ENCODE data around the gene ABAT. TPM values are rescaled to one million over a fixed set of nuclear protein-coding genes. Genes with fewer than 3 reads are reported as not detected.

ABAT gene
- total RNA-seq, 1 donor from 2014 or later: 2.6 TPM

DNA sequence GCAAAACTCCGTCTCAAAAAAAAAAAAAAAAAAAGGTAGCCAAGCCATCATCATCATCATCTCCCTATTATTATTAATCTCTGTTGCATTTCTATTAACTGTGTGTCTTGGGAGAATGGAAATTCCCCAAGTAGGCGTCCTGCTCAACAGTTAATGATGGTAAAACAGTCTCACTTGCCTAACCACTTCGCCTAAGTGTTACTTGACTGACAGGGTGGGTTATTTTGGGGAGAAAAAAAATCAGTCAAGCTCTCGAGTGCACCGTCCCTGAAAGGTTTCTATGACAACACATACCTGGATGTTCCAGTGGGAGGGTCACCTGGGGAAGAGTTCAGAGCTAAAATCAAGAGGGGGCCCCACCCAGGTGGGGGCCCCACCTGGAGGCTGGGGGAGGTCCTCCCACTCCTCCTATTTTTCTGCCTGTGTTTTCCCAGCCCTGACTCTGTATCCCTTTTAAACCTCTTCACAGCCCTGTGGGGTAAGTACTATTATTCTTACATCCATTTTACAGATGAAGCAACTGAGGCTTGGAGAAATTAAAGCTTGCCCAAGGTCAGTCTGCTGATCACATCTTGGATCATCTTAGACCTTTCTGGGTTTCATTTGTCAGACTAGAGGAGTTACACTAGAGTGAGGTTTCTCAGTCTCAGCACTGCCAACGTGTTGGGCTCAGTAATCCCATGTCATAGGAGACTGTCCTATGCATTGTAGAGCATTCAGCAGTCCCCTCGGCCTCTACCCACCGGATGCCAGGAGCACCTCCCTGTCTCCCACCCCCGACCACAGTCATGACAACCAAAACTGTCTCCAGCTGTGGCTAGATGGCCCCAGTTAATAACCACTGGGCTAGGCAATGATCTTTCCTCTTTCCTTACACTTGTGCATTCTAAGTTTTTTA is 11.0 kb upstream of the ABAT start:
- Histone ChIP-seq H3K27me3 (ENCODE audit: control insufficient read depth, insufficient read depth, low read length) (peaks cover 2% of the 10 kb centered on the region), H3K36me3 (ENCODE audit: control insufficient read depth, insufficient read depth, low read length) (no peaks in the 10 kb centered on the region), H3K4me3 (ENCODE audit: low read depth, low read length) (no peak overlapping the region)
- DNase-seq (ENCODE audit: low read depth): no peak
- no peak for FAIRE-seq
- TF ChIP-seq, protein P1, sequence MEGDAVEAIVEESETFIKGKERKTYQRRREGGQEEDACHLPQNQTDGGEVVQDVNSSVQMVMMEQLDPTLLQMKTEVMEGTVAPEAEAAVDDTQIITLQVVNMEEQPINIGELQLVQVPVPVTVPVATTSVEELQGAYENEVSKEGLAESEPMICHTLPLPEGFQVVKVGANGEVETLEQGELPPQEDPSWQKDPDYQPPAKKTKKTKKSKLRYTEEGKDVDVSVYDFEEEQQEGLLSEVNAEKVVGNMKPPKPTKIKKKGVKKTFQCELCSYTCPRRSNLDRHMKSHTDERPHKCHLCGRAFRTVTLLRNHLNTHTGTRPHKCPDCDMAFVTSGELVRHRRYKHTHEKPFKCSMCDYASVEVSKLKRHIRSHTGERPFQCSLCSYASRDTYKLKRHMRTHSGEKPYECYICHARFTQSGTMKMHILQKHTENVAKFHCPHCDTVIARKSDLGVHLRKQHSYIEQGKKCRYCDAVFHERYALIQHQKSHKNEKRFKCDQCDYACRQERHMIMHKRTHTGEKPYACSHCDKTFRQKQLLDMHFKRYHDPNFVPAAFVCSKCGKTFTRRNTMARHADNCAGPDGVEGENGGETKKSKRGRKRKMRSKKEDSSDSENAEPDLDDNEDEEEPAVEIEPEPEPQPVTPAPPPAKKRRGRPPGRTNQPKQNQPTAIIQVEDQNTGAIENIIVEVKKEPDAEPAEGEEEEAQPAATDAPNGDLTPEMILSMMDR (IDR thresholded peaks at IDR 0.05; ENCODE audit: insufficient read depth, low read length, severe bottlenecking): no peak

DNA sequence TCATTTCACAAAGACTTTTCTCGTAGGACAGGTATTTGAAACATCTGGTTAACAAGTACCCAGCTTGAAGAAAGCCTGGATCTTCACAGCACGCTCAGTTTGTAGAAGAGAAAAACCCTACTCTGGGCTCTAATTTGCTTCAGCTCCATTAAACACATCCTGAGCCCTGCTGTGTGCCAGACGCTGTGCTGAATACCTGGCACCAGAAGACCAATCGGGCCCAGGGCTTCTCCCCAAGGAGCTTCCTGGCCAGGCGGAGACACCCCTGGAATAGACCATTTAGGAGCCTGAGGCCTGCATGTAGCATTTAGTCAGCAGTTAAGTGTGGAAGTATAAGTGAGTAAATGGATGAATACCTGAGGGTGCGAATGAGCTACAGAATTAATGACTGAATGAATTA is 8.9 kb upstream of the ABAT start:
- Histone ChIP-seq H3K36me3 (ENCODE audit: control insufficient read depth, insufficient read depth, low read length) (no peaks in the 10 kb centered on the region), H3K27me3 (ENCODE audit: control insufficient read depth, insufficient read depth, low read length) (peaks cover 2% of the 10 kb centered on the region), H3K4me3 (ENCODE audit: low read depth, low read length) (no peak overlapping the region)
- TF ChIP-seq, protein P1 (IDR thresholded peaks at IDR 0.05; ENCODE audit: insufficient read depth, low read length, severe bottlenecking): no peak
- no peak for FAIRE-seq
- DNase-seq (ENCODE audit: low read depth): no peak

GRCh38 chr16:8667492-8667891 is 6.9 kb upstream of the ABAT start:
- FAIRE-seq (no peak), DNase-seq (ENCODE audit: low read depth) (no peak)
- Histone ChIP-seq H3K27me3 (ENCODE audit: control insufficient read depth, insufficient read depth, low read length) (peaks cover 2% of the 10 kb centered on the region), H3K36me3 (ENCODE audit: control insufficient read depth, insufficient read depth, low read length) (no peaks in the 10 kb centered on the region), H3K4me3 (ENCODE audit: low read depth, low read length) (no peak overlapping the region)
- TF ChIP-seq, protein P1 (IDR thresholded peaks at IDR 0.05; ENCODE audit: insufficient read depth, low read length, severe bottlenecking): no peak

DNA sequence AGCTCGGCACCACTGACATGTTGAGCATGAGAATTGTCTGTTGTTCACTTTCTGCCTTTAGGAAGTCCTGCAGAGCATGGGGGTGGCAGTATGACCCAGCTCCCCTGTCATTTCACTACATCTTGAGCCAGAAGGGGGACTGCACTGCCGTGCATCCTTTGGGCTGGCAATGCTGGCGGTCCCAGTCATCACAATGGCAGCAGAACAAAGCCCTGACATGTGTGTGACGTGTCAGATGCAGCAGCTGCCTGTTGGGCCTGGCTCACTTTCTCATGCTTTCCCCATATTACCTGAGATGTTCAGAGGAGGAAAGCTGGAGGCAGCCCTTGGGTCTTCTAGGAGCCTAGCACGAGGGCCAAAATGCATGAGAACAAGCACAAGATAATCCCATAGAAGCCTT is 6.3 kb upstream of the ABAT start:
- FAIRE-seq (no peak), DNase-seq (ENCODE audit: low read depth) (no peak)
- H3K27me3 ChIP-seq (ENCODE audit: control insufficient read depth, insufficient read depth, low read length): peaks cover 2% of the 10 kb centered on the region
- TF ChIP-seq, protein P1 (IDR thresholded peaks at IDR 0.05; ENCODE audit: insufficient read depth, low read length, severe bottlenecking): no peak
- no peaks in the 10 kb centered on the region for H3K36me3 ChIP-seq (ENCODE audit: control insufficient read depth, insufficient read depth, low read length)
- H3K4me3 ChIP-seq (ENCODE audit: low read depth, low read length): no peak overlapping the region

- Histone ChIP-seq H3K36me3 (ENCODE audit: control insufficient read depth, insufficient read depth, low read length) (no peaks in the 10 kb centered on the region), H3K27me3 (ENCODE audit: control insufficient read depth, insufficient read depth, low read length) (peaks cover 2% of the 10 kb centered on the region), H3K4me3 (ENCODE audit: low read depth, low read length) (no peak overlapping the region)
- TF ChIP-seq, protein P1 (IDR thresholded peaks at IDR 0.05; ENCODE audit: insufficient read depth, low read length, severe bottlenecking): no peak
- DNase-seq (ENCODE audit: low read depth) (no peak), FAIRE-seq (no peak)
Observed at GRCh38 chr16:8669481-8669880, 4.9 kb upstream of the ABAT start.

Measured in bronchial epithelial cell (primary cell).